Kidney epithelial cell (primary cell): ENCODE results near the gene PRDX2. TPM values are rescaled to one million over a fixed set of nuclear protein-coding genes. Genes with fewer than 3 reads are reported as not detected.

Experiments
- DNase-seq: peaks from one replicate; pipeline ENCODE4 v3.0.0-alpha.2; 2010; ENCODE audit warnings: low read depth
- H3K27me3 ChIP-seq: 2 replicates; pipeline ENCODE4 v1.6.0; 2011; ENCODE audit warnings: low read length; ENCODE audit not compliant: control insufficient read depth, insufficient read depth
- H3K36me3 ChIP-seq: 2 replicates; pipeline ENCODE4 v1.5.1; 2011; ENCODE audit warnings: low read length; ENCODE audit not compliant: control insufficient read depth, insufficient read depth
- H3K4me3 ChIP-seq: 2 replicates; pipeline ENCODE4 v1.5.1; 2011; ENCODE audit warnings: low read depth, mild to moderate bottlenecking, control low read depth, low read length
- total RNA-seq: library from RNA; depleted of rRNA; stranded (reverse); fragments of >200 nt; gene quantifications from 2 replicates; pipeline ENCODE4 v1.2.3, GENCODE V29; 2015
- TF ChIP-seq, protein P1 (sequence below): IDR thresholded peaks from 2 replicates; pipeline ENCODE4 v1.5.1; 2011; ENCODE audit warnings: mild to moderate bottlenecking, moderate library complexity, low read length, control low read depth, inconsistent platforms; ENCODE audit not compliant: insufficient read depth, poor library complexity, severe bottlenecking

The PRDX2 gene
- total RNA-seq, 1 donor from 2014 or later: 366 TPM

DNA sequence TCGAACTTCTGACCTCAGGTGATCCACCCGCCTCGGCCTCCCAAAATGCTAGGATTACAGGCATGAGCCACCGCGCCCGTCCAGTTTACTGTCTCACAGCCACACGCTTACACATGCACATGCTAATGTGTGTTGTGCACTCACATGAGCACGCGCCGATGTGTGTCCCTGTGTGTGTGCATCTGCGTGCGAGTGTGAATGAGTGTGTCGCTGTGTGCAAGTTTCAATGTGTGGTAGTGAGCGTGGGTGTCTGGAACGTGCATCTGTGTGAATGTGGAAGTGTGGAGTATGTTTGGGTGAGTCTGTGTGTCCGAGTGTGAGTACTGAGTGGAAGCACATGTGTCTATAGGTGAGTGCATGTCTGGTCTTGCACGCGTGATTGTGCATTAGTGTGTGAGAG, 40.9 kb upstream of the PRDX2 start:
- Histone ChIP-seq H3K4me3 (no peak overlapping the region), H3K27me3 (peaks cover 51% of the 10 kb centered on the region), H3K36me3 (no peaks in the 10 kb centered on the region)
- TF ChIP-seq, protein P1, sequence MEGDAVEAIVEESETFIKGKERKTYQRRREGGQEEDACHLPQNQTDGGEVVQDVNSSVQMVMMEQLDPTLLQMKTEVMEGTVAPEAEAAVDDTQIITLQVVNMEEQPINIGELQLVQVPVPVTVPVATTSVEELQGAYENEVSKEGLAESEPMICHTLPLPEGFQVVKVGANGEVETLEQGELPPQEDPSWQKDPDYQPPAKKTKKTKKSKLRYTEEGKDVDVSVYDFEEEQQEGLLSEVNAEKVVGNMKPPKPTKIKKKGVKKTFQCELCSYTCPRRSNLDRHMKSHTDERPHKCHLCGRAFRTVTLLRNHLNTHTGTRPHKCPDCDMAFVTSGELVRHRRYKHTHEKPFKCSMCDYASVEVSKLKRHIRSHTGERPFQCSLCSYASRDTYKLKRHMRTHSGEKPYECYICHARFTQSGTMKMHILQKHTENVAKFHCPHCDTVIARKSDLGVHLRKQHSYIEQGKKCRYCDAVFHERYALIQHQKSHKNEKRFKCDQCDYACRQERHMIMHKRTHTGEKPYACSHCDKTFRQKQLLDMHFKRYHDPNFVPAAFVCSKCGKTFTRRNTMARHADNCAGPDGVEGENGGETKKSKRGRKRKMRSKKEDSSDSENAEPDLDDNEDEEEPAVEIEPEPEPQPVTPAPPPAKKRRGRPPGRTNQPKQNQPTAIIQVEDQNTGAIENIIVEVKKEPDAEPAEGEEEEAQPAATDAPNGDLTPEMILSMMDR: no peak
- DNase-seq: no peak

DNA sequence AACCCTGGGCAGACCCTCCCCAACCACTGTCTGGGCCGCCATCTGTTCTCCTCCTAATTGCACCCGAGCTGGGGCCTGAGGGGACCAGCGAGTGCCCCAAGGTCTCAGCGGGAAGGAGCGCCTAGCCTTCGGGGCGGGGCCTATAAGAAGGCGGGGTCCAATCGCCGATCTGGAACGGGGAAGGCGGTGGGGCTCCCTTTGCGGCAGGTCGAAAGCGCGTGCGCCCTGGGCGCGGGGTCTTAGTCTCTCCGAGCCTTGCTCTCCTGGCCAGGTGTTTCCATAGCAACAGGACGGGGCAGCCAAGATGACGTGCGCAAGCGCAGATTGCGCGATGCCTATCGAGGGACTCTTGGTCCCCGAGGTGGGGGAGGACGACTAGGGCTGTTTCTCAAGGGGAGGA, 39.5 kb upstream of the PRDX2 start:
- TF ChIP-seq, protein P1: no peak
- H3K4me3 ChIP-seq: peak overlapping the region; percentile 18
- H3K36me3 ChIP-seq: no peaks in the 10 kb centered on the region
- DNase-seq: no peak
- H3K27me3 ChIP-seq: peaks cover 56% of the 10 kb centered on the region

DNA sequence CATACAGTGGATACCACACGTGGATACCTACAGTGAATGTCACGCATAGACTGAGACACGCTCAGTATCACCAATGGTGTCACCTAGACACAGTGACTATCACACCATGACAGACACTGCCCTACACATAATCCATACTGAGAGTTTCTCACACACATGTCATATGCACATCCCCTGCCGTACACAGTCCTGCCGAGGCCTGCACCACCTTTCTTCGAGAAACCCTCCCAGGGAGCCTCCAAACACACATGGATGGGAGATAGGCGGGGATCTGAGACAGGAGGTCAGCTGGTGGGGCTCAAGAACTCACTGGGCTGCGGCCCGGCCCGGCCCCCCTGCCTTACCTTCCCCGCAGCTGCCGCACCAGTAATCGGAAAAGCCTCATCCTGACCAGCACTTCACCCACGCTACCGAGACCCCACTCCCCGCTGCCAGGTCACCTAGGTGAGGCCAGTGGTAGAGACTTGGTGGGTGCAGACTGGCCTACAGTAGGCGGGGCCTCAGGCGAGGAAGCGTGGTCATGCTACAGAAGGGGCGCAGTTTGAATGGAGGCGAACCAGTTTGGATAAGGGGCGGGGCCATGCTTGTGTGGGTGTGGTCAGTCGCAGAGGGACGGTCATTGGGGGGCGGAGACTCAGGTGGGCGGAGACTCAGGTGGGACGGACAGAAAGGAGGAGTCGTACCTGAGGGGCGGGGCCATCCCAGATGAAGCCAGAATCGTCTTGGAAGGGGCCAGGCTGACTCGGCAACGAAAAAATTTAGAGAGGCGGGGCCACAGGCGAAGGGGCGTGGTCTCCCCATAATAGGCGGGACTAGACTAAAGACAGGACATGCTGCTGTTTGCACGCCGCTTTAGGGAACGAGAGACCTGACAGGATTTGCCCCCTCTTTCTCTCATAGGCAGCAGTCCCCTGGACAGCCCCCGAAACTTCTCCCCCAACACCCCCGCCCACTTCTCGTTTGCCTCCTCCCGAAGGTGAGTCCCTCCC, 38.8 kb upstream of the PRDX2 start:
- DNase-seq: no peak
- H3K36me3 ChIP-seq: no peaks in the 10 kb centered on the region
- H3K4me3 ChIP-seq: peak overlapping the region; percentile 18
- peaks cover 63% of the 10 kb centered on the region for H3K27me3 ChIP-seq
- TF ChIP-seq, protein P1: no peak

DNA sequence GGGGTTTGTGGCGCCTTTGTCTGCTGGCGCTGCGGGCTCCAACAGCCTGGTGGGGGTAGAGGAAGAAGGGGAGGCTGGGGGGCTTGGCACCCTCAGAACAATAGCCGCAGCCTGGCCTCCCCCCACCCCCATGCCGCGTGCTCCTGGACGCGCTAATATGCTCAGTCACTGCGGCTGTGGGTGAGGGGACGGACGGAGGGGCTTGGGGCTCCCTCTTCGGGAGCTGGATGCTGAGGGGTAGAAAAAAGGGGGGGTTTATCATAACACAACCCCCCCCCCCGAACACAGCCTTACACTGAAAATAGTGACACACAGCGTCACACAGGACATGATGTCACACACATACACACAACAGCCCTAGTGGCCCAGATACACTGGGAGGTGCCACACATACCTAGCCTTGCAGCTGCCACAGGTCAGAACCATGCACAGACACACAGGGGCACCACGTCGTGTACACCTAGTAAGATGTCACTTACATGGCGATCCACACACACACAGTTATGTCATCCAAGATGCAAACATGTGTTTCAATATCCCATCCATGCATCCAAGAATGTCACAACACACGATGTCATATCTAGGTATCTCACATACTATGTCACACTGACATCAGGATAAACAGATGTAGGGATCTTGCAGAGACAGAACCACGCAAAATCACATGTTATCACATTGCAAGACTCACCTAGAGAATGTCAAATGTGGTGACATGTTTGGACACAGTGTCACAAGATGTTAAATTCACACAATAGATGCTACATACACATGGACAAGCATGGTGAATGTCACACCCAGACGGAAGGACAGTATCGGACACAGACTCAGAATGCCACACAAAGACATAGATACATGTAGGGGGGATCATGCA, 37.5 kb upstream of the PRDX2 start:
- no peak for DNase-seq
- H3K4me3 ChIP-seq: peak overlapping the region; percentile 35
- H3K27me3 ChIP-seq: peaks cover 75% of the 10 kb centered on the region
- TF ChIP-seq, protein P1: no peak
- H3K36me3 ChIP-seq: no peaks in the 10 kb centered on the region

DNA sequence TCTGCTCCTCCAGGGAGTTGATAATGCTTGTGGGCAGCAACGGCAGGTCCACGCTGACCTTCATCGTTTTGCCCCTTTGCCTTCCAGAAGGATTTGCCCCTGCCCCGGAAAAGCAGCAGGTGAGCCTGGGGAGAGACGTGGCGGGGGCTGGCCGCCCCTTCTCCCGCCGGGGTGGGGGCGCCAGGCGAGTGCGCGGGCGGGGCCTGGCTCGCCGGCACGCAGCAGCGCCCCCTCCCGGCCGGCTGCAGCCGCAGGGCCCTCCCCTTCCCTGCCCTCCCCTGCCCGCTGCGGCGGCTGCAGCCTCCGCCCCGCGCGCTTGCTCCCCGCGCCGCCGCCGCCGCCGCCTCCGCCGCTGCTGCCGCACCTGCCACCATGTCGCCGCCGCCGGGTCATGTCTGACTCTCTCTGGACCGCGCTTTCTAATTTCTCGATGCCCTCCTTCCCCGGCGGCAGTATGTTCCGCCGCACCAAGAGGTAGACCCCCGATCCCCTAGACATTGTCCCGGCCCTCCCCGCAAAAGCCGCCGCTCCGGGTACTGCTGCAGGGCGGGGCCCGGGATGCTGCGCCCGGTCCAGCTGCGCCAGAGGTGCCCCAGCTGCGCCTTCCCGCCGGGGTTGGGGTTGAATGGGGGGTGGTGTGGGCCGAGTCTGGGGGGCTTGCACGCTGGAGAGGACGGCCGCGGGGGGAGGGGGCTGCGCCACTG, 36.7 kb upstream of the PRDX2 start, which contains the start of gene MAST1:
Gene MAST1, plus strand, starts transcription at position 334 of the 704 bp plus-strand sequence. Its CDS starts 58 bp downstream, at position 392.
- Histone ChIP-seq H3K4me3 (peak within 1 kb of the TSS; percentile 35), H3K27me3 (peaks cover 80% of the 10 kb centered on the region)
- DNase-seq: no peak

More for the DNA sequence above, 36.7 kb upstream of the PRDX2 start, which contains the start of gene MAST1:
- TF ChIP-seq, protein P1: no peak
- no peaks in the 10 kb centered on the region for H3K36me3 ChIP-seq
